ENCODE data around the gene TSC22D3. TPM values are rescaled to one million over a fixed set of nuclear protein-coding genes. Genes with fewer than 3 reads are reported as not detected.

The TSC22D3 gene
- total RNA-seq, 1 donor from 2014 or later: 41.4 TPM

DNA sequence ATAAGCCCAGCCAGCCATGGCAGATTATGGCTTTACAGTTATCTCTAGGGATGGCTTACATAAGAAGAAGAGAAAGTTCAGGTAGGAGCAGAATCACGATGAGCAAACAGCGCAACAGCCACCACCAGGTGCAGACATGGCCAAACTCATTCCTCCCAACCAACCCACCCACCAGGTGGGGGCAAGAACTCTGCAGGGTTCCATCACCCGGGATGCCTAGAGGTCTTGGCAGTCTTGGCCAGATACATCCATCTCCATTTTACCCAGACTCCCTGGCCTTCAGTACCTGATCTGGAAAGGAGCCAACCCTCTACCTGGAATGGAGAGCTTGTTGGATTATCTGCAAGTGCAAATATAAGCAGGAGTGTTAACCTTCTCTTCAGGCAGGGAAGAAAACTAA is 7.5 kb downstream of the TSC22D3 start:
- peaks cover 6% of the 10 kb centered on the region for H3K4me1 Mint-ChIP-seq (ENCODE audit: low read depth)
- H3K27me3 Mint-ChIP-seq: peaks cover 21% of the 10 kb centered on the region
- H3K4me3 Mint-ChIP-seq (ENCODE audit: low read depth): no peak overlapping the region
- peaks cover 3% of the 10 kb centered on the region for H3K9me3 Mint-ChIP-seq (ENCODE audit: low read depth)
- no peaks in the 10 kb centered on the region for H3K36me3 Mint-ChIP-seq (ENCODE audit: insufficient read depth)
- H3K27ac Mint-ChIP-seq: no peak overlapping the region
- no peak for DNase-seq (ENCODE audit: low spot score, unreplicated experiment)
- TF ChIP-seq, protein P1, sequence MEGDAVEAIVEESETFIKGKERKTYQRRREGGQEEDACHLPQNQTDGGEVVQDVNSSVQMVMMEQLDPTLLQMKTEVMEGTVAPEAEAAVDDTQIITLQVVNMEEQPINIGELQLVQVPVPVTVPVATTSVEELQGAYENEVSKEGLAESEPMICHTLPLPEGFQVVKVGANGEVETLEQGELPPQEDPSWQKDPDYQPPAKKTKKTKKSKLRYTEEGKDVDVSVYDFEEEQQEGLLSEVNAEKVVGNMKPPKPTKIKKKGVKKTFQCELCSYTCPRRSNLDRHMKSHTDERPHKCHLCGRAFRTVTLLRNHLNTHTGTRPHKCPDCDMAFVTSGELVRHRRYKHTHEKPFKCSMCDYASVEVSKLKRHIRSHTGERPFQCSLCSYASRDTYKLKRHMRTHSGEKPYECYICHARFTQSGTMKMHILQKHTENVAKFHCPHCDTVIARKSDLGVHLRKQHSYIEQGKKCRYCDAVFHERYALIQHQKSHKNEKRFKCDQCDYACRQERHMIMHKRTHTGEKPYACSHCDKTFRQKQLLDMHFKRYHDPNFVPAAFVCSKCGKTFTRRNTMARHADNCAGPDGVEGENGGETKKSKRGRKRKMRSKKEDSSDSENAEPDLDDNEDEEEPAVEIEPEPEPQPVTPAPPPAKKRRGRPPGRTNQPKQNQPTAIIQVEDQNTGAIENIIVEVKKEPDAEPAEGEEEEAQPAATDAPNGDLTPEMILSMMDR (IDR thresholded peaks at IDR 0.05; ENCODE audit: unreplicated experiment): no peak

DNA sequence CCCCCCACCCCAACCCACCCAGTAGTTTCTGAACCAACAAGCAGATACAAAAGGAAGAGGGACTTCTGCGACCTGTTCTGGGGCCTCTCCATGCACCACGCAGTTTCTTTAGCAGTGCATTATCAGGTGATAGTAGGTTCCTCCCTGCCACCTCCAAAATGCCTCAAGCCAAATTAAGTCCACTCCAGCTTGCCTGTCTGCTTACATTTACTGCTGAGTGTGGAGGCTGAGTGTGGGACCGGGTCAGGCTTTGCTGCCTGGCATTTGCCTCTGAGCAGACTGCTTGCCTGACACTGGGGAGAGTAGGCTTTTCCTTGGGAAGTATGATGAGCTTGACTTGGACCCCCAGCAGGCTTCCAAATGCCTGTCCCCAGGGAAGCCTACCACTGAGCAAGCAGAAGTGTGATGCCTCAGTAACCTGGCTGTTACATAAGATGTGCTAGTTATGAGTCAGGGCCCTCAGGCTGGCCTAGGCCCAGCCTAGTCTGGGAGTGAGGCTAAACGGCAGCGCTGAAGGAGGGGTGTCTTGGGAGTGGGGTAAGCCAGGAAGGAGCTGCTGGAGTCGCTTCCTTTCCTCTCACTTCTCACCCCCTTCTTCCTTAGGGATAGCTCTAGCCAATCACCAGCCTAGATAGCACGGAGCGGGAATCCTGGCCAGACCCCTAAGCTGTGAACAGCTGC is 9.0 kb downstream of the TSC22D3 start:
- Mint-ChIP-seq H3K4me3 (ENCODE audit: low read depth) (no peak overlapping the region), H3K9me3 (ENCODE audit: low read depth) (peaks cover 3% of the 10 kb centered on the region), H3K36me3 (ENCODE audit: insufficient read depth) (no peaks in the 10 kb centered on the region), H3K27ac (no peak overlapping the region), H3K27me3 (peaks cover 14% of the 10 kb centered on the region), H3K4me1 (ENCODE audit: low read depth) (peaks cover 7% of the 10 kb centered on the region)
- no peak for DNase-seq (ENCODE audit: low spot score, unreplicated experiment)
- TF ChIP-seq, protein P1 (IDR thresholded peaks at IDR 0.05; ENCODE audit: unreplicated experiment): no peak

DNA sequence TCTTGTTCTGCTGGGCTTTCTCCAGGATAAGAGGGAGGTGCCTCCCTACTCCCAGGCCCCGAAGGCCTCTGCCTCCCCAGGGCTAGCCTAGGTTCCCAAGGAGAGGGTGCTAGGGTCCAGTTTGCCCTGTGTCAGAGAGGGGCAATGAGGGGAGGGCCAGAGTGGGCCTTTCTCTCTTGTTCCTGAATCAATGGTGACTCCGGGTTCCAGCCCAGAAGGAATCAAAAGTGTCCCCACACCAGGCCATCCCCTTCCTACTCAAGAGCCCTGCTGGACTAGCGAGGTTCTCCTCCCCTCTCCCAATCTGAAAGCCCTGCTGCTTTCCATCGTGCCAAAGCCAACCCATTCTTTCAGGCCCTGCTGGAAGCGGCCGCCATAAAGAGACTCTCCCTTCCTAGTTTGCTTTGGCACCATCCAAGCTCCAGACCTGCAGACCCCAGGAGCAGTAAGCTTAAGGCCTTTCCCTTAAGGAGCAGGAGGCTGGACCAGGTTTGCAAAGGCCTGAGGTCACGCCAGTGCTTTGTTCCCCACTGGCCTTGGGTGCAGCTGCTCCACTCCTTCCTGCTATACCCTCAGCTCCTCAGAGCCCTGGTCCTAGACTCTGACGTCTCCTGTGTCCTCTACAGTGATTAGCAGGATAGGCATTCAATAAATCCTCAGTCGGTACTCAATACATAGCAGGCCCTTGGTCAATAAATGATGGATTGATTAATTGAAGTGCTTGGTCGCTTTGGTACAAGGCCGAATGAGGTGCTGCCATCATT is 10.6 kb downstream of the TSC22D3 start:
- TF ChIP-seq, protein P1 (IDR thresholded peaks at IDR 0.05; ENCODE audit: unreplicated experiment): no peak
- H3K36me3 Mint-ChIP-seq (ENCODE audit: insufficient read depth): no peaks in the 10 kb centered on the region
- no peak for DNase-seq (ENCODE audit: low spot score, unreplicated experiment)
- peaks cover 7% of the 10 kb centered on the region for H3K4me1 Mint-ChIP-seq (ENCODE audit: low read depth)
- H3K27ac Mint-ChIP-seq: no peak overlapping the region
- peaks cover 15% of the 10 kb centered on the region for H3K27me3 Mint-ChIP-seq
- peaks cover 3% of the 10 kb centered on the region for H3K9me3 Mint-ChIP-seq (ENCODE audit: low read depth)
- H3K4me3 Mint-ChIP-seq (ENCODE audit: low read depth): no peak overlapping the region

DNA sequence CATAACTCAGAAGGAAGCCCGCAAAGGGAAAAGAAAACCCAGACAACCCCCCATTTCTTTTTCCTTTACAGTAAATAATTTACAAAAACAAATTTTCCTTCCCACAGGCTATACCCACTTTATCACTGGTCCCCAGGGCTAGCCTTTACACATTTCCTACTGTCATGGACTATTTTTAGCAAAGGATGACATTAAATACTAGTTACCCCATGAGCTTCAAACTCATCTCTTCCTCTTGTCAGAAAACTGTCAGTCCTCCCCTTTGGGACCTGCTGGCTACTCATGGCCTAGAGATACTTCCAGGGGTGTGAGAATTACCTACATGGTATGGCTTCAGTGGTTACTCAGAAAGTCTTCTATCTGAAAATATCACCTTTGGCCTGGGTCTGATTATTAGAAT is 11.9 kb downstream of the TSC22D3 start:
- DNase-seq (ENCODE audit: low spot score, unreplicated experiment): no peak
- H3K27ac Mint-ChIP-seq: no peak overlapping the region
- peaks cover 18% of the 10 kb centered on the region for H3K27me3 Mint-ChIP-seq
- peaks cover 3% of the 10 kb centered on the region for H3K9me3 Mint-ChIP-seq (ENCODE audit: low read depth)
- H3K4me3 Mint-ChIP-seq (ENCODE audit: low read depth): no peak overlapping the region
- H3K4me1 Mint-ChIP-seq (ENCODE audit: low read depth): peaks cover 7% of the 10 kb centered on the region
- no peaks in the 10 kb centered on the region for H3K36me3 Mint-ChIP-seq (ENCODE audit: insufficient read depth)
- TF ChIP-seq, protein P1 (IDR thresholded peaks at IDR 0.05; ENCODE audit: unreplicated experiment): no peak

DNA sequence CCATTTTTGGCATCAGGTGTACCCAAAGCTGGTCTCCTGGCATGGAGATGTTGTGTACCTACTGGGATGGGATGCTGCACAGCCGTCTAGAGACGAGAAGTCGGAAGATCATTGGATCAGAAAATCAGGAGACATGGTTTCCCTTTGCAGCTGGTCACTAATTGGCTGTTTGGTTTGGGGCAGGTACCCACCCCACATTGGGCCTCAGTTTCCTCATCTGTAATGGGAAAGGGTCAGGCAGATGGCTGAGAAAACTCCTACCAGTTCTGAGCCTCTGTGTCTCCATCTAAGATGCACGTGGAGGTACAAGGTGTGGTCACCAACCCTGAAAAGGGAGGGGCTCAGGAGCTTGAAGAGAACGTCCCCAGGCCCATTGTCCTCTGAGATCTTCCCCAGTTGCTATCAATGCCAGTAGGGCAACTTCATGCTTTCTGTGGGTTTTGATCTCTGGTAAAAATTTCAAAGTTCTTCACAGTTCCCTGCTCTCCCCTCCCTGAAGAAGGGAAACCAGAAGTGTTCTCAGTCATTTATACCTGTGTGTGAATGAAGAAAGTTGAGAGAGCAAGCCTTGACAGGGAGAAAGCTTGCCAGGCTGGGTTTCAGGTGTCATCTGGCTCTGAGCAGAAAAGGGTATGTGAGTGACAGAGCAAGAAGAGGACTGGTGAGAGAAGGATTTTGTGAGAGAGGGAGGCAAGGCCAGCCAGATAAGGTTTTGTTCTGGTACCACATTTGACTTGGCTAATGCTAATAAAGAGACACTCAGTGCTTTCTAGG is 15.1 kb downstream of the TSC22D3 start:
- peaks cover 3% of the 10 kb centered on the region for H3K9me3 Mint-ChIP-seq (ENCODE audit: low read depth)
- peaks cover 23% of the 10 kb centered on the region for H3K27me3 Mint-ChIP-seq
- peaks cover 5% of the 10 kb centered on the region for H3K4me1 Mint-ChIP-seq (ENCODE audit: low read depth)
- H3K4me3 Mint-ChIP-seq (ENCODE audit: low read depth): no peak overlapping the region
- no peak overlapping the region for H3K27ac Mint-ChIP-seq
- TF ChIP-seq, protein P1 (IDR thresholded peaks at IDR 0.05; ENCODE audit: unreplicated experiment): no peak
- DNase-seq (ENCODE audit: low spot score, unreplicated experiment): no peak
- no peaks in the 10 kb centered on the region for H3K36me3 Mint-ChIP-seq (ENCODE audit: insufficient read depth)
